Measurements from ENCODE around the gene ARHGEF26. TPM values are rescaled to one million over a fixed set of nuclear protein-coding genes. Genes with fewer than 3 reads are reported as not detected.

Gene ARHGEF26
- total RNA-seq, 2 experiments from 2014 or later, result 0.08 TPM; not detected in 1

DNA sequence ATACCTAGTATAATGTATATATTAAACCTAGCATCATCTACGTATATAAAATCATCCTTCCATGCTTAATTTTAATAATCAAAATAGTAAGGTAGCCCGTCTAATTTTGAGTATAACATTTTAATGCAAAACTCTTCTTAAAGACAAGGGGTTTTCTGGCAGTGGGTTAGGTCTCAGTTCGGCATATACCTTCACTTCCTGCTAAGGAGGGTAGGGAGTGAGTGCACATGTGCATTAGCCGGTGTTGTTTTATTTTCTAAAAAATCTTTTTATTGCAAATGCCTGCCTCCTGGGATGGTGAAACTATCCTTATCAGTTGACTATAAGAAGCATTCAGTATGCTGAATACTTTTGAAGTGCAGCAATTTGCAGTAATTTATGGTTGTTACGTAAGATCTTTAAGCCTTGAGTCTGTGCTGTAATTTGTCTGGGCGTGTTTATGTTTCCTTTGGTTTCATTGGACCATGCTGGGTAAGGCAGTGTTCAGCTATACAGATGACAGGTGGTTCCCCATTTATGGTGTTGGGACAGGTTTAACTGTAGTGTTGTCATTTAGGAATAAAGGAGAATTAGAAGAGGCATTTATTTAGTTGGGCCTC is 11.7 kb downstream of the ARHGEF26 start:
- intact Hi-C loops (cut with DNase I, micrococcal nuclease), result no loop called here
- H3K4me3 ChIP-seq (ENCODE audit: low read length), result no peak overlapping the region

DNA sequence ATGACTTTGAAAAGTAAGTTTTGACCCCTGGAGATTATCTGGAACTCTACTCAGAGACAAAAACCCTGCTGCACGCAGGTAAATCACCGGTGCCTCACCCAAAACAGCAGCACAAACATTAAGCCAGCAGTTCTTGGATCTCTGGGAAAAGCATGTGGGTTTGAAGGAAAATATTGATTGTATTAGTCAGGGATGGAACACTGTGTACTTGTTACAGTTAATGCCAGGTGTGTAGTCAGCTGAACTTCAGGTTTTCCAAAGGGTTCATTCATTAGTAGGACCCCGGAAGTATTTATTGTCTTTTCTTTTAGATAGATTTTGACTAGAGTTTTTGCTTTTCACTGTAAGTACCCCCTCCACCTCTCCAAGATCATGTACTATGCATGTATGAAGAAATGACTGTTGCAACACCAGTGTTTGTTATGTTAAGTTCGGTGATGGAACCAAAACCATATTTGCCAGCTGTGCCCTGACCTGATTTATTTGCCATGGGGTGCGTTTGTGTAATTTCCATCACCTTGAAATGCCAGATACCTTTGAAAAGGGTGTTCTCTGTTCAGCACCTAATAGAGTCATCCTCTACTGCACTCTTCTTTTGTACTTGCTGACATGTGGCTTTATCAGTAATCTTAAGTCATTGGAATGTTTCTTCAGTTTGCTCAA is 14.5 kb downstream of the ARHGEF26 start:
- Mint-ChIP-seq H3K4me3 (no peak overlapping the region), H3K27me3 (peaks cover 20% of the 10 kb centered on the region), H3K27ac (no peak overlapping the region), H3K9me3 (no peaks in the 10 kb centered on the region), H3K36me3 (ENCODE audit: low read depth) (no peaks in the 10 kb centered on the region), H3K4me1 (ENCODE audit: low read depth) (no peaks in the 10 kb centered on the region)
- H3K27ac ChIP-seq (ENCODE audit: low read depth in 1 of 2, low read length in 2 of 2), result no peak overlapping the region
- no peaks in the 10 kb centered on the region for H3K4me1 ChIP-seq (ENCODE audit: insufficient read depth, low read length)
- intact Hi-C loops (cut with DNase I, micrococcal nuclease), result no loop called here
- no peak overlapping the region for H3K4me3 ChIP-seq (ENCODE audit: low read length)
- no peaks in the 10 kb centered on the region for H3K9me3 ChIP-seq (ENCODE audit: control insufficient read depth in 1 of 2, insufficient read depth in 1 of 2, low read length in 2 of 2)
- ChIA-PET POLR2A (no interaction called here), CTCF (interaction anchor here (1.3 kb wide), 1 partner anchor 9 kb away, joined by 3 read pairs; no protein-coding TSS in a partner anchor)
- TF ChIP-seq, protein P1, sequence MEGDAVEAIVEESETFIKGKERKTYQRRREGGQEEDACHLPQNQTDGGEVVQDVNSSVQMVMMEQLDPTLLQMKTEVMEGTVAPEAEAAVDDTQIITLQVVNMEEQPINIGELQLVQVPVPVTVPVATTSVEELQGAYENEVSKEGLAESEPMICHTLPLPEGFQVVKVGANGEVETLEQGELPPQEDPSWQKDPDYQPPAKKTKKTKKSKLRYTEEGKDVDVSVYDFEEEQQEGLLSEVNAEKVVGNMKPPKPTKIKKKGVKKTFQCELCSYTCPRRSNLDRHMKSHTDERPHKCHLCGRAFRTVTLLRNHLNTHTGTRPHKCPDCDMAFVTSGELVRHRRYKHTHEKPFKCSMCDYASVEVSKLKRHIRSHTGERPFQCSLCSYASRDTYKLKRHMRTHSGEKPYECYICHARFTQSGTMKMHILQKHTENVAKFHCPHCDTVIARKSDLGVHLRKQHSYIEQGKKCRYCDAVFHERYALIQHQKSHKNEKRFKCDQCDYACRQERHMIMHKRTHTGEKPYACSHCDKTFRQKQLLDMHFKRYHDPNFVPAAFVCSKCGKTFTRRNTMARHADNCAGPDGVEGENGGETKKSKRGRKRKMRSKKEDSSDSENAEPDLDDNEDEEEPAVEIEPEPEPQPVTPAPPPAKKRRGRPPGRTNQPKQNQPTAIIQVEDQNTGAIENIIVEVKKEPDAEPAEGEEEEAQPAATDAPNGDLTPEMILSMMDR (IDR thresholded peaks at IDR 0.05), result no peak
- no peak for ATAC-seq (ENCODE audit: poor library complexity)
- no peak for DNase-seq
- H3K27me3 ChIP-seq (ENCODE audit: control insufficient read depth in 1 of 2, insufficient read depth in 2 of 2, low read length in 2 of 2), result no peaks in the 10 kb centered on the region
- no peaks in the 10 kb centered on the region for H3K36me3 ChIP-seq (ENCODE audit: insufficient read depth, low read length)

More for the DNA sequence above, 11.7 kb downstream of the ARHGEF26 start:
- H3K27ac Mint-ChIP-seq, result no peak overlapping the region
- Histone ChIP-seq H3K27ac (ENCODE audit: low read depth in 1 of 2, low read length in 2 of 2) (no peak overlapping the region), H3K9me3 (ENCODE audit: control insufficient read depth in 1 of 2, insufficient read depth in 1 of 2, low read length in 2 of 2) (no peaks in the 10 kb centered on the region), H3K36me3 (ENCODE audit: insufficient read depth, low read length) (no peaks in the 10 kb centered on the region), H3K27me3 (ENCODE audit: control insufficient read depth in 1 of 2, insufficient read depth in 2 of 2, low read length in 2 of 2) (no peaks in the 10 kb centered on the region), H3K4me1 (ENCODE audit: insufficient read depth, low read length) (no peaks in the 10 kb centered on the region)
- TF ChIP-seq, protein P1 (IDR thresholded peaks at IDR 0.05), result no peak
- H3K9me3 Mint-ChIP-seq, result no peaks in the 10 kb centered on the region
- H3K4me1 Mint-ChIP-seq (ENCODE audit: low read depth), result no peaks in the 10 kb centered on the region
- ChIA-PET POLR2A (no interaction called here), CTCF (no interaction called here)
- H3K27me3 Mint-ChIP-seq, result peaks cover 16% of the 10 kb centered on the region
- no peaks in the 10 kb centered on the region for H3K36me3 Mint-ChIP-seq (ENCODE audit: low read depth)
- ATAC-seq (ENCODE audit: poor library complexity), result peak; percentile 43
- no peak overlapping the region for H3K4me3 Mint-ChIP-seq
- no peak for DNase-seq

DNA sequence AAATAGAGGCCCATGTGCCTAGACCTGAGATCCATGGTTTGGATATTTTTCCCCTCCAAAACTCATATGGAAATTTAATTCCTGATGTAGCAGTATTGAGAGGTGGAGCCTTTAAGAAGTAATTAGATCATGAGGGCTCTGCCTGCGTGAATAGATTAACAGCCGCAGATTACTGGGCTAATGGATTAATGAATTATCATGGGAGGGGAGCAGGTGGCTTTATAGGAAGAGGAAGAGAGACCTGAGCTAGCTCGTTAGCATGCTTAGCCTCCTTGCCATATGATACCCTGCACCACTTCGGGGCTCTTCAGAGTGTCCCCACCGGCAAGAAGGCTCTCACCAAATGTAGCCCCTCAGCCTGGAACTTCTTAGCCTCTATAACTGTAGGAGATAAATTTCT is 15.8 kb downstream of the ARHGEF26 start:
- no peak overlapping the region for H3K27ac Mint-ChIP-seq
- no peak for ATAC-seq (ENCODE audit: poor library complexity)

More for the DNA sequence above, 15.8 kb downstream of the ARHGEF26 start:
- H3K4me1 Mint-ChIP-seq (ENCODE audit: low read depth), result no peaks in the 10 kb centered on the region
- no peak overlapping the region for H3K4me3 Mint-ChIP-seq
- DNase-seq, result no peak
- Histone ChIP-seq H3K27ac (ENCODE audit: low read depth in 1 of 2, low read length in 2 of 2) (no peak overlapping the region), H3K4me1 (ENCODE audit: insufficient read depth, low read length) (no peaks in the 10 kb centered on the region), H3K36me3 (ENCODE audit: insufficient read depth, low read length) (no peaks in the 10 kb centered on the region), H3K27me3 (ENCODE audit: control insufficient read depth in 1 of 2, insufficient read depth in 2 of 2, low read length in 2 of 2) (no peaks in the 10 kb centered on the region), H3K9me3 (ENCODE audit: control insufficient read depth in 1 of 2, insufficient read depth in 1 of 2, low read length in 2 of 2) (no peaks in the 10 kb centered on the region), H3K4me3 (ENCODE audit: low read length) (no peak overlapping the region)
- TF ChIP-seq, protein P1 (IDR thresholded peaks at IDR 0.05), result no peak
- H3K9me3 Mint-ChIP-seq, result no peaks in the 10 kb centered on the region
- POLR2A ChIA-PET, result no interaction called here
- peaks cover 16% of the 10 kb centered on the region for H3K27me3 Mint-ChIP-seq
- CTCF ChIA-PET, result interaction anchor here (1.3 kb wide), 1 partner anchor 10 kb away, joined by 3 read pairs; no protein-coding TSS in a partner anchor
- intact Hi-C loops (cut with DNase I, micrococcal nuclease), result no loop called here
- no peaks in the 10 kb centered on the region for H3K36me3 Mint-ChIP-seq (ENCODE audit: low read depth)

Measured in CD4-positive, alpha-beta T cell (primary cell).